Activated CD4-positive, alpha-beta T cell treated with anti-CD3 and anti-CD28 coated beads, Interleukin-2, amount 50 U/mL, for 4 hours (primary cell): ENCODE measurements around the gene SLC49A3.
"Not testable (repeated sequence)": the region's sequence is repeated elsewhere in the genome, so short reads cannot be mapped to it uniquely, and the experiment has no call there.

Experiments
- DNase-seq, 2 experiments: peaks; one replicate each; pipeline ENCODE4 v3.0.0-alpha.2; 2020

The SLC49A3 gene

GRCh38 chr4:680091-680490 lies 8.9 kb downstream of the SLC49A3 start:
- DNase-seq: no peak

DNA sequence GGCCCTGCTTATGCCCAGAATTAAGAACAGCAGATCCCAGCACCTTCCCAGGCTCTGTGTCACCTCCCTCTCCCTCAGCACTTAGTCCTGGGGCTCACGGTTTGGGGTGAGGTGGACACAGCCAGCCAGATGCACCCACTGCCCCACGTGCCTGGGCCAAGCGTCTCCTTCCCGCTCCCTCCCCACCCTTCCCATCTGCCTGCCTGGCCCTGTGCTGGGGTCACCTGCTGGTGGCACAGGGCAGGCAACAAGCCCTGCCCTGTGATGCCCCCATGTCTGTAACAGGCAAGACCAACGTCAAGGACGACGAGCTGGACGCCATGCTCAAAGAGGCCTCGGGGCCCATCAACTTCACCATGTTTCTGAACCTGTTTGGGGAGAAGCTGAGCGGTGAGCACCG lies 9.3 kb downstream of the SLC49A3 start:
- DNase-seq: no peak

DNA sequence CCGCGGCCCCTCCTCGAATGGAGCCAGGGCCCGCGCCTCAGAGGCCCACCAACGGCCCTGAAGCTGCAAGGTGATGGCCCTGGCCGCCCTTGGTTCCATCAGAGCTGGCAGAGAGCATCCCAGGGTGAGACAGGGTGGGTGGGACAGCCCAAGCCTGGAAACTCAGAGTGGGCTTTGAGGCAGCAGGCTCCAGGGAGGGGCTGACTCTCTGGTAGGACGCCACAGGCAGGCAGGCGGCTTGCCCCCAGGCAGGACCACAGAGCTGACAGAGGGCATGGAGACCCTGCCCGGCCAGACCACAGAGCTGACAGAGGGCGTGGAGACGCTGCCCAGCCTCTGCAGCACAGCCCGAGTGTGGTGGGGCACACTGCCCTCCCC lies 9.9 kb downstream of the SLC49A3 start:
- no peak for DNase-seq

DNA sequence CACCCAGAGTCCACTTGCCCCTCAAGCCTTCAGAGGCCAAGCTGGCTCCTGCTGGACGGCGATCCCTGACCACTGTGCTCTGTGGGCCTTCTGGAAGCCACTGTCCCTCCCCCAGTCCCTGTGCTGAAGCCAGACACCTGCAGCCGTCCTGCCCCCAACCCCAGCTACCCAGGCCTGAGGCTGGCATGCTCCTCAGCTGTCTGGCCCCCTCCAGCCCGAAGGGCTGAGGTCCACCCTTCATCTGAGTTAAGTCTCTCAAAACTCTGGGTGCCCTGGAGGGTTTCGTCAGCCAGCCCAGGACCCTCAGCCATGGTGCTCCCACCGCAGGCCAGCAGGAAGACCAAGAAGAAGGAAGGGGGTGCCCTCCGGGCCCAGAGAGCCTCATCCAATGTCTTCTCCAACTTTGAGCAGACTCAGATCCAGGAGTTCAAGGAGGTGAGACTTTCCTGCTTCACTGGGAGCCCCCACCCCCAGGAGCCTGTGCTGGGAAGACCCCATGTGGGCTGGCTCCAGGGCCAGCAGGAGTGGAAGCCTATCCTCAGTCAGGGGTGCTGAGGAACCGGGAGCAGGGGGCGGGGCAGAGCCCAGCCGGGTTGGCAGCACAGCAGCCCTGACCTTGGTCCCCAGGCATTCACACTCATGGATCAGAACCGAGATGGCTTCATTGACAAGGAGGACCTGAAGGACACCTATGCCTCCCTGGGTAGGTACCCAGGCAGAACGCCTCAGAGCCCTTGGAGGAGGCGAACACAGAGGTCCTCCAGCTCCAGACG lies 10.4 kb downstream of the SLC49A3 start:
- no peak for DNase-seq

DNA sequence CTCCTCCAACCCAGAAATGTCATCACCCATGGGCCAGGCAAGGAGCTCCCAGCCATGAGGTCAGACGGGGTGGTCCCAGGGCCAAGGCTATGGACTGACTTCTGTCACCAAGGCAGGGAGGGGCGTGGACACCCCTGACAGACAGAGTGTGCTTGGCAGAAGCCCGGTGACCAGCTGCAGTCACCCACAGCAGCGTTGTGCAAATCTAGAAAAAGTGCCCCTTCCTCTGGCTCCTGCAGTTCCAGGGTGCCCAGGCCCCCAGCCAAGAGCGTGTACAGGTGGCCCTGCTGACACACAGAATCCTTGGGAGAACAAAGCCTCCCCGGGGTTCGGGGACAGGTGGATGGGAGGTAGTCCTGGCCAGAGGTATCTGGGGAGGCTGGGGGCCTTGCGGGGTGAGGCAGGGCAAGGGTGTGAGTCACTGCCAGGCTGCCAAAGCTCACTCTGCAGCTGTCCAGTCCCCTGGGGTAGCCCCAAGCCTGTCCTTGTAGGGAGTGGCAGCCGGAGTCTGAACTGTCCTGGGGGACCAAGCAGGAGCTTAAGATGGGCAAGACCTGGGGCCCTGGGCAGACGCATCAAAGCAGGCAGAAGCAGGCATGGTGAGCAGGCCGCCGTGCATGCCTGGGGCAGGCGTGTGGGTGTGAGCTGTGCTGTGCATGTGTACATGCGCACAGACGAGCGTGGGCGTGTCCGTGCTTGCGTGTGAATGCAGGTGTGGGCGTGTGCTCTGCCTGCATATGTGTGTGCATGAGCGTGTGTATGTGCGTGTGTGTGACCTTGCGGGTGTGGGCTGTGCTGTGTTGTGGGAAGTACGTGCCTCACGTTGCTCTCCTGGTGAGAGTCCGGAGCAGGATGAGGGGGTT lies 11.3 kb downstream of the SLC49A3 start:
- DNase-seq: peak in 1 of 2 experiments; percentile 40

- no peak for DNase-seq
These were observed 12.1 kb downstream of the SLC49A3 start for GRCh38 chr4:676871-677235.

DNA sequence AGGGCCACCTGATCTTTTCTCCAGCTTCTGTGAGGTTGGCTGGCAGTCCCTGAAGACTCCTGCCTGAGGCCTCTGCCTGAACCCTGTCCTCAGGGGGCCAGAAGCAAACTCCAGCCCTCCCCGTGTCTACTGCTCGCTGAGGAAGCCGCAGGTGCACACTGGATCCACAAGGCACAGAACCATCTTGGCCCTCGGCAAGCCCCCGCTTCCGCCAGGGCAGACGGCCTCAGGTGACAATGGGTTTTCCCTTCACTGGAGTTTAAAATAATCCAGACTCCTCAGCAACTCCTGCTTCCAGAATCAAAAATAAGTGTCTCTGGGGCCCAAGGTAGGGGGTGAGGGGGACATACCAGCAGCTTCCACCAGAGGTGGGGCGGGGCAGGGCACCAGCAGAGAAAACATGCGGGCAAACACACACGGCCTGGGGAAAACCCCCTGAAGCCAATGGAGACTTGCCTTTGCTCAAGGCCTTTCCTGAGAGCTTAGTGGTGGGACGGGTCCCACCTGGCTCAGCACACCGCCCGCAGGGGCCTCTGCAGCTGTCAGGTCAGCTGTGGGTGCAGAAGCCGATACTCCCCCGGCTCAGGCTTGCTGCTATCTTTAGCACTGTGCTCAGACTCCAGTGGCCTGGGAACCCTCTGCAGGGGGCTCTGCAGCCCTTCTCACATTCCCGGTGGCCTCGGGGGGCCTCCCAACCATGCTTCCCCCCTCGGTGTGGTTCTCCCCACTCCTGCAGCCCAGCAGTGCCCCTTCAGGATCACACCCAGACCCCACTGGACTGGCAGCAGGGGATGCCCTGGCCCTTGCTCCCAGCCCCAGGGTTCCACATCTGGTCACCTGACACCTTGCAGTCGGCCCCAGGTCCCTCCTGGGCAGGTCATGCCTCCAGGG lies 12.7 kb downstream of the SLC49A3 start:
- no peak for DNase-seq

- DNase-seq: no peak
These were observed 13.7 kb downstream of the SLC49A3 start for GRCh38 chr4:675036-675882.

- DNase-seq: peak; percentile 96 to 97
These were observed 14.5 kb downstream of the SLC49A3 start, which contains the start of the genes ATP5ME and MYL5 for GRCh38 chr4:674172-675035. ATP5ME (minus strand) TSS chr4:674276; CDS start chr4:674247, 29 bp downstream. MYL5 (plus strand) TSS chr4:674542; CDS start chr4:678027, 3,485 bp downstream.

- DNase-seq: no peak
These were observed 15.4 kb downstream of the SLC49A3 start for GRCh38 chr4:673349-674091.

- no peak for DNase-seq
These were observed 17.2 kb downstream of the SLC49A3 start for GRCh38 chr4:671769-672168.

- DNase-seq: not testable (repeated sequence)
These were observed 19.0 kb downstream of the SLC49A3 start for GRCh38 chr4:669806-670559.

- DNase-seq: not testable (repeated sequence)
These were observed 20.7 kb downstream of the SLC49A3 start for GRCh38 chr4:668219-668618.

- no peak for DNase-seq
These were observed 21.4 kb downstream of the SLC49A3 start for GRCh38 chr4:667545-667925.

DNA sequence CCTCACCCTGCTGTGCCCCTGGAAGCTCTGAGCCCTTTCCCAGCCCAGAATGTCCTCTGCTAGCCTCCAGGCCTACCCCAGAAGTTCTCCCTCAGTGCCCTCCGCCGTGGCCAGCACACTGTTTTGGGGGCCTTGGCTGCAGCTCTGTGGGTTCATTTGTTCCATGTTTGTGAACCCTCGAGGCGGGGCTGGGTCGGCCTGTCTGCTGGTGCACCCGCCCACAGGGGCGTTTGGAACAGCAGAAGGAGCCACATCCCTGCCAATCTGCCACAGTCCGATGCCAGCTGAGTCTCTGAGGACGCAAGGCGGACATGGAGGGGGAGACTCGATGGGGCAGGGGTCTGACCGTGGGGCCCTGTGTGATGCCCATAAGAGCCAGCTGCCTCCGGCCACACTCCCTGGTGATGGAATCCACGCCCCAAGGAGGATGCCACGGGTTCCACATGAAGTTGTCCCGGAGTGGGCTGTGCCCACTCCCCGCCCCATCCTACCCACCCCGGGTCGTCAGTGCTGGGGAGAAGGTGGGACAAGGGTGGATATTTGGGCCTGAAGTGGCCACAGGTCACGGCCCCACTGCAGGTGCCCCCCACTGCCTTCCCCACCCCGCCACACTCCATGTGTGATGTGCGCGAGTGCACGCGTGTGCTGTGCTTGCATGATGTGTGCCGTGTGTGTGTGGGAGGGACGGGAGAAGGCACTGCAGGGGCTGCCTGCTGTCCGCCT lies 22.0 kb downstream of the SLC49A3 start:
- no peak for DNase-seq

DNA sequence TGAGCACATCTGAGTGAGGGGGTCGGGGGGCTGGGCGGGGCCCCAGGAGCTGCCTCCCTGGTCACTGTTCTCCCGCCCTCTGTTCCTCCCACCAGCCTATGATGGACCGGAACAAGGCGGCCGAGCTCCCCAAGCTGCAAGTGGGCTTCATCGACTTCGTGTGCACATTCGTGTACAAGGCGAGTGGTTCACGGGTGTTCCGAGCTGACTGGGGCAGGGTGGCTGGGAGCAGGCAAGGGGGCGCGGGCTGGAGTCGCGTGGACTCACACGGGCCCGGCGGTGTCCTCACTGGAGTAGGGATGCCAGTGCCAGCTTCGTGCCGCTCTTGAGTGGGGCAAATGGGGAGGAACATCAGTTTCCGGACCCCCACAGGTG lies 22.5 kb downstream of the SLC49A3 start:
- DNase-seq: no peak

DNA sequence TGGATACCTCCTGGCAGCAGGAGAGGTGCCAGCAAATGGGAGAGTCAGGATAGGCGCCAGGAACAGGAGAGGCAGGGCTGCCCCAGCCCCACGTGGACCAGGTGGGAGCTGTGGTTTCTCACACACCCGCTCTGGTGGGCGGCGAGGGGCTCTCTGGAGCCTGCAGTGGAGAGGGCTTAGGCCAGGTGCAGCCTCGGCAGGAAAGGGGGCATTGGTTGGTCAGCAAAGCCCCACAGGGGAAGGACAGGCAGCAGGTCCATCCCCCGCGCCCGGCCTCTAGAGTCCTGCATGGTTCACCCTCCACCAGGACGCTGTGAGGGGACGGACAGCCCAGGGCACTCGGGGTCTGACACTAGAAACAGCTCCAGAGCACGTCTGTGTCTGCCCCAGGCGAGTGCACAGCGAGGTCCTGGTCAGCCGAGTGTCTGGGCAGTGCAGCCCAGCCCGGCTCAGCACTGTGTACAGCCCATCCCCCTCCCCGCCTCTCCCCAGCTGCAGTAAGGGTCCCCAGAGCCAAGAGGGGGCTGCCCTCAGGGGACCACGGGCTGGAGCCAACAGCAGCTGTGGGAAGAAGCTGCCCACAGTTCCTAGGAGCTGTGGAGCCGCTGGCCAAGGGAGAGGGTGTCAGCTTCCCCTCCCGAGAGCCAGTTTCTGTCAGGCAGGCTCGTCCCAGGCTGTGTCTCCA lies 23.1 kb downstream of the SLC49A3 start:
- DNase-seq: no peak

- no peak for DNase-seq
These were observed 23.6 kb downstream of the SLC49A3 start for GRCh38 chr4:665381-665750.
